Fibroblast of mammary gland (primary cell): ENCODE measurements around the gene FUT9.

Experiments used
- DNase-seq: peaks from one replicate; pipeline ENCODE4 v3.0.0-alpha.2; 2010; ENCODE audit warnings: low read depth
- H3K4me3 ChIP-seq: 2 replicates; pipeline ENCODE4 v1.5.1; 2011; ENCODE audit warnings: low read depth, mild to moderate bottlenecking, low read length, moderate library complexity; ENCODE audit not compliant: control insufficient read depth
- TF ChIP-seq, protein P1 (sequence below): conservative IDR thresholded peaks from 2 replicates; pipeline ENCODE4 v1.5.1; 2011; ENCODE audit warnings: low read depth, low read length, inconsistent platforms; ENCODE audit not compliant: control insufficient read depth, insufficient read depth

Gene FUT9

DNA sequence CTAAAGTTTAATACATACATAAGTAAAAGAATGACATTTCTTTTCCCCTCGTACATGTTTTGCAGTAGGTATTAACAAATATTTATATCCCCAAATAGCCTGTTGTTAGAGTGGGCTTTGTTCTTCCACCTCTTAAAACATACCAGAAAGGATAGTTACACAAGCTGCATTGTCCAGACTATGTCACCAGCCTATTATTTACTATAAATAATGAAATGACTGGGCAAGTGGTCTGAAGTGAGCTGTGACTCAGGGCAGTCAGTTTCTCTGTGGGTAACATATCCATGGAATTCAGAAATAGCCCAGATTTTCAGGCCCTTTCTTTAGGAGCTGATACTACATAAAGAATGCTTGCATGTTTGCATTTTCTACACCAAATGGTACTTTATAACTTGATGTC is 60.1 kb downstream of the FUT9 start:
- H3K4me3 ChIP-seq: no peak overlapping the region
- TF ChIP-seq, protein P1, sequence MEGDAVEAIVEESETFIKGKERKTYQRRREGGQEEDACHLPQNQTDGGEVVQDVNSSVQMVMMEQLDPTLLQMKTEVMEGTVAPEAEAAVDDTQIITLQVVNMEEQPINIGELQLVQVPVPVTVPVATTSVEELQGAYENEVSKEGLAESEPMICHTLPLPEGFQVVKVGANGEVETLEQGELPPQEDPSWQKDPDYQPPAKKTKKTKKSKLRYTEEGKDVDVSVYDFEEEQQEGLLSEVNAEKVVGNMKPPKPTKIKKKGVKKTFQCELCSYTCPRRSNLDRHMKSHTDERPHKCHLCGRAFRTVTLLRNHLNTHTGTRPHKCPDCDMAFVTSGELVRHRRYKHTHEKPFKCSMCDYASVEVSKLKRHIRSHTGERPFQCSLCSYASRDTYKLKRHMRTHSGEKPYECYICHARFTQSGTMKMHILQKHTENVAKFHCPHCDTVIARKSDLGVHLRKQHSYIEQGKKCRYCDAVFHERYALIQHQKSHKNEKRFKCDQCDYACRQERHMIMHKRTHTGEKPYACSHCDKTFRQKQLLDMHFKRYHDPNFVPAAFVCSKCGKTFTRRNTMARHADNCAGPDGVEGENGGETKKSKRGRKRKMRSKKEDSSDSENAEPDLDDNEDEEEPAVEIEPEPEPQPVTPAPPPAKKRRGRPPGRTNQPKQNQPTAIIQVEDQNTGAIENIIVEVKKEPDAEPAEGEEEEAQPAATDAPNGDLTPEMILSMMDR: no peak
- no peak for DNase-seq

DNA sequence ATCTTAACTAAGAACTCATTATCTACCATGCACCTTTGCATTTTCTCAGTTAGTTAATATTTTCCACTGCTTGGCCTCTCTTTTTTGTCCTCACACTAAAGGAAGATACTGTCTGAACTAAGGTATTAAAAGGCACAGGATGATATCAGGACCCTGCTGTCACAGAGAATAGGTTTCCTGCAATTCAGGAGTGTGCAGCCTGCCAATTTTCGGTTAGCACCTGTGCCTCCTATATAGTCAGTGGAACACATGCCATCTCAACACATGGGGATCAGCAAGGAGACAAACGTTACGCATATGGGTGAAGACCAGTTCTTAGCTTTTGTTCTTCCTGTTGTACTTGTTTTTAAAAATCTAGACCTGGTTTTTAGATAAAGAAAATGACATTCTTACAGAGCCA is 71.0 kb downstream of the FUT9 start:
- TF ChIP-seq, protein P1: no peak
- no peak overlapping the region for H3K4me3 ChIP-seq
- DNase-seq: no peak

DNA sequence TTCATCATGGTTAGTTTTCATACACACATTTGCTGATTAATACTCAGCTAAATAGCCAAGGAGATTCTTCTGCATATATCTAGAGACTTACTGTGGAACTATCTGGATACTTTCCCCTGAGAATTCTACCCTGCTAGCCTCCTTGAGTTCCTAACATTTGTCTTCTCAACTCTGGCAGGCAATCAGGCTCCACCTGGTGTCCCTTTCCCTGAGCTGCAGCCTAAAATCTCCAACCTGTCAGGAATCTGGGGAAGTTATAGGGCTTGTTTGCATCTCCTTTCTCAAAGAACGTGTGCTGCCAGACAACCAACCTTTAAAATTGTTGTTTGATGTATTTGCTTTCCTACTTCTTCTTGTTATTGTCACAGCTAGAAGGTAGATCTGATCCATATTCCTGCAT is 73.4 kb downstream of the FUT9 start:
- TF ChIP-seq, protein P1: no peak
- DNase-seq: no peak
- no peak overlapping the region for H3K4me3 ChIP-seq

DNA sequence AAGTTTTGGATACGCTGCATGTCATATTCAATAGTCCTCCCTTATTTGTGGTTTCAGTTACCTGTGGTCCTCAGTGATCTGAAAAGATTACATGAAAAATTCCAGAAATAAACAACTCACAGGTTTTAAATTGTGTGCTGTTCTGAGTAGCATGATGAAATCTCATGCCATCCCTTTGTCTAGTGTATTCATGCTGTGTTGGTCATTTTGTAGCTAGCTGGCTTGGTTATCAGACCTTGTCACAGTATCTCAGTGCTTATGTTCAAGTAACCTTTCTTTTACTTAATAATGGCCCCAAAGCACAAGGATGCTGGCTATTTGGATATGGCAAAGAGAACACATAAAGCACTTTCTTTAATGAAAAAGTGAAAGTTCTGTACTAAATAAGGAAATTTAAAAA is 78.3 kb downstream of the FUT9 start:
- TF ChIP-seq, protein P1: no peak
- no peak for DNase-seq
- H3K4me3 ChIP-seq: no peak overlapping the region

DNA sequence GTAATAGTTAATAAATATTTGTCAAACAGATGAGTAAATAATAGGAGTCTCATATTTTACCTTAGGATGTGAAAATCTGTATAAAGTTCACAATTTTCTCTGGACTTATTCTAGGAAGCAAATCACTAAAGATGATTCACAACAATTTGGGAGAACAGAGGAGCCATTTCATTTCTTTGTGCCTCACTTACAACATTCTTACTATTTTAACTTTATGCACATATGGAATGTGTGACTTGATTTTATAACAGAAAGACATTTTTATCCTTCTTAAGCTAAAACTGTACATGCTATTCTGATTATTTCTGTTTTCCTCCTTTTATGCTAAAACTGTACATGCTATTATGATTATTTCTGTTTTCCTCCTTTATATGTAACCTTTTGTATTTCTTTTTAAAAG is 83.3 kb downstream of the FUT9 start:
- TF ChIP-seq, protein P1: no peak
- DNase-seq: no peak
- no peak overlapping the region for H3K4me3 ChIP-seq

DNA sequence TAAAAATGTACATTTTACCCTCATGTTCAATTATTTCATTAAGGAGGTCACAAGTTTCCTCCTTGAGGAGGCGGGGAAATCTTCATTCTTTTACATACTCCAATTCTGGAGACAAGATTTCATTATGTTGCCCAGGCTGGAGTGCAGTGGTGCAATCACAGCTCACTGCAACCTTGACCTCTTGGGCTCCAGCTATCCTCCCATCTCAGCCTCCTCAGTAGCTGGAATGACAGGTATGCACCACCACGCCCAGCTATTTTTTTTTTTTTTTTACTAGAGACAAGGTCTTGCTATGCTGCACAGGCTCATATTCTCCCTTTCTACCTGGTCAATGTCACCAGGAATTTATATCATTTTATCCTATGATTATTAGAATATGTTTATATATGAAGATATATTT is 85.8 kb downstream of the FUT9 start:
- H3K4me3 ChIP-seq: no peak overlapping the region
- TF ChIP-seq, protein P1: no peak
- no peak for DNase-seq

DNA sequence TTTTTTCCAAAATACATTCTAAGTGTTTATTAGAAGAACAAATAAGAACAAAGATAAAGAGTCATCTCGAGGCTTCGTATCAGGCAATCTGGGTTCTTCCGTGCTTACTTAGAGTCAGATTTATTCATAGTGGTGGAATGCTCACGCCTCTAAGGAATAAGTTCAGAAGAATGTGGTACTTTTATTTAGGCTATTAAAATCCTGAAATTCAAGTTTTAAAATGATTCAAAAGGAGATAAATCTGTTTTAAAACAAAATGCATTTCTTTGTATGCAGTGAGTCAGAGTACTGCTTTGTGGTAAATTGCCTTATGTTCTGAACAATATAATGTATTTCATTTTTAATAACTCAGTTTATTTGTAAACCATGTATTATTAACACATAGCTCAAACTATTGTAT is 89.1 kb downstream of the FUT9 start:
- no peak overlapping the region for H3K4me3 ChIP-seq
- no peak for DNase-seq
- TF ChIP-seq, protein P1: no peak
